H1 (cell line): ENCODE results near the gene UMOD. TPM values are rescaled to one million over a fixed set of nuclear protein-coding genes. Genes with fewer than 3 reads are reported as not detected.

Experiments used
- CTCF ChIA-PET: fragments of 300-600 bp; sonication (Branson Sonifier 250); formaldehyde crosslinking; loops from one replicate; lab custom pipeline; 2021; ENCODE audit not compliant: partially characterized antibody; lab: Charles Lee
- POLR2A ChIA-PET: fragments of 300-600 bp; sonication (Branson Sonifier 250); formaldehyde crosslinking; loops from one replicate; lab custom pipeline; 2021; ENCODE audit warnings: inconsistent platforms; ENCODE audit not compliant: partially characterized antibody; lab: Charles Lee
- DNase-seq, 2 experiments: peaks; one replicate each; pipeline versions ENCODE4 v3.0.0 to v3.0.0-alpha.2; 2010 to 2022; ENCODE audit warnings: low spot score in 2 of 2, low read depth in 1 of 2, mixed read lengths in 1 of 2
- FAIRE-seq: peaks from 2 replicates; lab custom pipeline; 2011; peaks lifted over from hg19 to GRCh38; lab: Jason Lieb, UNC
- H2AFZ ChIP-seq: 2 replicates; pipeline ENCODE4 v1.8.1; 2012; ENCODE audit warnings: low read length, inconsistent platforms
- H2AK5ac ChIP-seq: 2 replicates; pipeline ENCODE4 v1.6.1; 2013; ENCODE audit warnings: low read depth, low read length
- H2BK120ac ChIP-seq: replicated peaks from 2 replicates; pipeline ENCODE3; 2013; ENCODE audit warnings: low read depth, low read length, inconsistent platforms
- H2BK12ac ChIP-seq: 2 replicates; pipeline ENCODE4 v1.6.1; 2013; ENCODE audit warnings: low read depth, low read length
- H2BK15ac ChIP-seq: 2 replicates; pipeline ENCODE4 v1.6.1; 2013; ENCODE audit warnings: low read length
- H2BK20ac ChIP-seq: 2 replicates; pipeline ENCODE4 v1.6.1; 2013; ENCODE audit warnings: low read length
- H2BK5ac ChIP-seq: 2 replicates; pipeline ENCODE4 v1.6.1; 2013; ENCODE audit warnings: low read depth, low read length
- H3K14ac ChIP-seq: 2 replicates; pipeline ENCODE4 v1.6.1; 2013; ENCODE audit warnings: inconsistent platforms; ENCODE audit not compliant: insufficient read length
- H3K18ac ChIP-seq: 2 replicates; pipeline ENCODE4 v1.6.1; 2013; ENCODE audit warnings: low read length; ENCODE audit errors: extremely low read depth
- H3K23ac ChIP-seq: 2 replicates; pipeline ENCODE4 v1.6.1; 2013; ENCODE audit warnings: inconsistent platforms; ENCODE audit not compliant: insufficient read length
- H3K23me2 ChIP-seq: 2 replicates; pipeline ENCODE4 v1.6.1; 2013; ENCODE audit warnings: low read depth, low read length
- H3K27ac ChIP-seq: 2 replicates; pipeline ENCODE4 v1.6.1; 2011; ENCODE audit warnings: low read depth, low read length, inconsistent platforms
- H3K27me3 ChIP-seq, 4 experiments: replicated peaks in 1 of 4; 1 replicate in 1 of 4; 2 replicates in 3 of 4; pipeline versions ENCODE4 v1.6.1 to v1.8.1; 2011 to 2013; ENCODE audit warnings: low read length in 3 of 4, mild to moderate bottlenecking in 3 of 4, inconsistent platforms in 2 of 4, mixed read lengths in 2 of 4, moderate library complexity in 1 of 4; ENCODE audit not compliant: control insufficient read depth in 3 of 4, insufficient read depth in 3 of 4; ENCODE audit errors: extremely low read depth in 1 of 4
- H3K36me3 ChIP-seq, 4 experiments: 2 replicates each; pipeline versions ENCODE4 v1.6.1 to v1.8.1; 2011 to 2013; ENCODE audit warnings: mild to moderate bottlenecking in 4 of 4, low read length in 3 of 4, moderate library complexity in 2 of 4, control low read depth in 1 of 4, inconsistent platforms in 1 of 4; ENCODE audit not compliant: insufficient read depth in 4 of 4, control insufficient read depth in 2 of 4
- H3K4ac ChIP-seq: replicated peaks from 2 replicates; pipeline ENCODE3; 2013; ENCODE audit warnings: low read length, low read depth, mixed read lengths, inconsistent platforms; ENCODE audit not compliant: insufficient read length
- H3K4me1 ChIP-seq, 4 experiments: replicated peaks in 1 of 4; 1 replicate in 1 of 4; 2 replicates in 3 of 4; pipeline versions ENCODE4 v1.6.1 to v1.8.1; 2011 to 2013; ENCODE audit warnings: low read length in 3 of 4, inconsistent platforms in 2 of 4, mixed read lengths in 1 of 4; ENCODE audit not compliant: insufficient read depth in 4 of 4, control insufficient read depth in 3 of 4
- H3K4me2 ChIP-seq, 2 experiments: 2 replicates each; pipeline versions ENCODE4 v1.6.1 to v1.8.1; 2011 to 2013; ENCODE audit warnings: low read depth in 2 of 2, low read length in 2 of 2, control low read depth in 1 of 2, inconsistent platforms in 1 of 2, mild to moderate bottlenecking in 1 of 2; ENCODE audit not compliant: insufficient read depth in 1 of 2
- H3K4me3 ChIP-seq, 4 experiments: fragments of 200-600, 300-600 bp in 1 of 4; sonication (generic), shearing (Covaris generic), sonication (Bioruptor Twin) in 1 of 4; 2 replicates each; pipeline versions ENCODE4 v1.5.1 to v1.8.1; 2011 to 2016; ENCODE audit warnings: low read length in 4 of 4, low read depth in 3 of 4, control low read depth in 2 of 4, inconsistent platforms in 2 of 4, mild to moderate bottlenecking in 2 of 4, mixed read lengths in 1 of 4, moderate library complexity in 1 of 4; ENCODE audit not compliant: insufficient read depth in 2 of 4; ENCODE audit errors: extremely low read depth in 1 of 4
- H3K56ac ChIP-seq: replicated peaks from 2 replicates; pipeline ENCODE3; 2013; ENCODE audit warnings: low read depth, mild to moderate bottlenecking, mixed read lengths, low read length, inconsistent platforms; ENCODE audit not compliant: insufficient read length
- H3K79me1 ChIP-seq: 2 replicates; pipeline ENCODE4 v1.6.1; 2013; ENCODE audit warnings: low read depth, low read length, control low read depth
- H3K79me2 ChIP-seq, 2 experiments: 2 replicates each; pipeline versions ENCODE4 v1.6.1 to v1.8.1; 2012 to 2013; ENCODE audit warnings: low read length in 2 of 2, mild to moderate bottlenecking in 2 of 2, inconsistent platforms in 1 of 2; ENCODE audit not compliant: insufficient read depth in 2 of 2, control insufficient read depth in 1 of 2
- H3K9ac ChIP-seq, 4 experiments: replicated peaks in 1 of 4; 1 replicate in 1 of 4; 2 replicates in 3 of 4; pipeline versions ENCODE4 v1.6.1 to v1.8.1; 2011 to 2013; ENCODE audit warnings: low read depth in 3 of 4, low read length in 3 of 4, control low read depth in 2 of 4, mild to moderate bottlenecking in 2 of 4, moderate library complexity in 2 of 4, inconsistent platforms in 1 of 4; ENCODE audit errors: extremely low read depth in 1 of 4
- H3K9me3 ChIP-seq, 2 experiments: 2 replicates each; pipeline versions ENCODE4 v1.6.1 to v1.8.1; 2012 to 2013; ENCODE audit warnings: mild to moderate bottlenecking in 2 of 2, moderate library complexity in 2 of 2, control low read depth in 1 of 2, inconsistent platforms in 1 of 2, low read depth in 1 of 2, low read length in 1 of 2, mixed read lengths in 1 of 2; ENCODE audit not compliant: insufficient read depth in 2 of 2
- H4K20me1 ChIP-seq, 2 experiments: replicated peaks in 1 of 2; 2 replicates each; pipeline versions ENCODE3 to v1.8.1; 2011 to 2013; ENCODE audit warnings: inconsistent platforms in 2 of 2, low read length in 2 of 2, mild to moderate bottlenecking in 1 of 2; ENCODE audit not compliant: insufficient read depth in 2 of 2, control insufficient read depth in 1 of 2
- H4K5ac ChIP-seq: 2 replicates; pipeline ENCODE4 v1.6.1; 2013; ENCODE audit warnings: low read length, low read depth, mixed read lengths, inconsistent platforms; ENCODE audit not compliant: insufficient read length
- H4K8ac ChIP-seq: 2 replicates; pipeline ENCODE4 v1.8.0; 2013; ENCODE audit warnings: mild to moderate bottlenecking, moderate library complexity, low read length, inconsistent platforms; ENCODE audit not compliant: insufficient read depth; ENCODE audit errors: extremely low read depth
- H4K91ac ChIP-seq: replicated peaks from 2 replicates; pipeline ENCODE3; 2013; ENCODE audit warnings: low read length, mixed read lengths, inconsistent platforms; ENCODE audit not compliant: insufficient read length
- CREB1 ChIP-seq: IDR thresholded peaks from 2 replicates; pipeline ENCODE4 v1.6.1; 2012; ENCODE audit warnings: inconsistent platforms
- CTBP2 ChIP-seq: IDR thresholded peaks from 2 replicates; pipeline ENCODE4 v1.7.0; 2011; ENCODE audit warnings: borderline replicate concordance, mild to moderate bottlenecking, moderate library complexity, mixed read lengths, low read length; ENCODE audit not compliant: insufficient read depth, insufficient read length
- EGR1 ChIP-seq: IDR thresholded peaks from 2 replicates; pipeline ENCODE4 v1.6.1; 2011; ENCODE audit warnings: low read depth, low read length, borderline replicate concordance
- GABPA ChIP-seq: IDR thresholded peaks from 2 replicates; pipeline ENCODE4 v1.6.1; 2011; ENCODE audit warnings: mild to moderate bottlenecking, low read length, moderate library complexity, borderline replicate concordance; ENCODE audit not compliant: insufficient read depth
- HDAC6 ChIP-seq: IDR thresholded peaks from one replicate; pipeline ENCODE4 v1.7.1; 2012; ENCODE audit warnings: low read depth, mild to moderate bottlenecking, inconsistent platforms, low read length, moderate library complexity
- NANOG ChIP-seq: IDR thresholded peaks from 2 replicates; pipeline ENCODE4 v1.6.1; 2011; ENCODE audit warnings: low read length, low read depth, mild to moderate bottlenecking, inconsistent platforms; ENCODE audit not compliant: insufficient read depth, poor library complexity, severe bottlenecking
- RXRA ChIP-seq: IDR thresholded peaks from 2 replicates; pipeline ENCODE4 v1.6.1; 2011; ENCODE audit warnings: low read depth, mild to moderate bottlenecking, low read length, moderate library complexity; ENCODE audit not compliant: insufficient read depth
- SIN3A ChIP-seq, 2 experiments: IDR thresholded peaks in 1 of 2; conservative IDR thresholded peaks in 1 of 2; 2 replicates each; pipeline ENCODE4 v1.6.1; 2011 to 2012; ENCODE audit warnings: low read length in 2 of 2, improper control_type of control experiment in 1 of 2, low read depth in 1 of 2, mild to moderate bottlenecking in 1 of 2
- SP4 ChIP-seq: IDR thresholded peaks from 2 replicates; pipeline ENCODE4 v1.6.1; 2012; ENCODE audit warnings: low read length, inconsistent platforms
- TCF12 ChIP-seq: IDR thresholded peaks from 2 replicates; pipeline ENCODE4 v1.6.1; 2011; ENCODE audit warnings: low read depth, mild to moderate bottlenecking, low read length
- TEAD4 ChIP-seq: IDR thresholded peaks from 2 replicates; pipeline ENCODE4 v1.6.1; 2012; ENCODE audit warnings: low read depth, low read length, inconsistent platforms, mixed read lengths
- YY1 ChIP-seq: IDR thresholded peaks from 2 replicates; pipeline ENCODE4 v1.6.1; 2011; ENCODE audit warnings: low read depth, mild to moderate bottlenecking, low read length
- WGBS, 2 experiments: shearing (Covaris generic) in 1 of 2; methylation state at CpG; one replicate each; pipeline versions ENCODE4 v1.1.6 to v1.1.7; 2013 to 2015; ENCODE audit warnings: low lambda C conversion rate in 2 of 2, mixed read lengths in 2 of 2, inconsistent platforms in 1 of 2, low coverage in 1 of 2, missing lambda C conversion rate in 1 of 2; ENCODE audit not compliant: insufficient replicate concordance in 2 of 2, insufficient coverage in 1 of 2, insufficient read length in 1 of 2; ENCODE audit errors: extremely low coverage in 1 of 2, missing lambda C conversion rate in 1 of 2; 5-methylcytosine and 5-hydroxymethylcytosine counted together
- polyA plus RNA-seq, 7 experiments: library from polyadenylated mRNA; depleted of rRNA in 3 of 7; stranded (reverse) in 5 of 7; unstranded in 2 of 7; fragments of >200 nt in 5 of 7; fragments of 200-250 nt in 2 of 7; gene quantifications; 1 replicate in 5 of 7; 2 replicates in 1 of 7; 4 replicates in 1 of 7; pipeline versions ENCODE4 v1.2.1 to v1.2.3, GENCODE V29; 2011 to 2013; ENCODE audit warnings: missing spikeins in 2 of 7, mixed read lengths in 2 of 7
- total RNA-seq: library from RNA; stranded (reverse); fragmentation: NEBNext Ultra II Directional; extraction: Animal tissue kit (Norgen Biotek cat#: 25700); gene quantifications from 2 replicates; pipeline ENCODE4 v1.2.1, GENCODE V29; 2021
- TF ChIP-seq, protein P1 (sequence below): IDR thresholded peaks from 2 replicates; pipeline ENCODE4 v1.6.1; 2012; ENCODE audit warnings: low read length, inconsistent platforms

The UMOD gene
- total and polyA plus RNA-seq, 2 of the 8 experiments (the other 6 are each of a cell fraction or from before 2014, with no cell fraction given) = not detected

DNA sequence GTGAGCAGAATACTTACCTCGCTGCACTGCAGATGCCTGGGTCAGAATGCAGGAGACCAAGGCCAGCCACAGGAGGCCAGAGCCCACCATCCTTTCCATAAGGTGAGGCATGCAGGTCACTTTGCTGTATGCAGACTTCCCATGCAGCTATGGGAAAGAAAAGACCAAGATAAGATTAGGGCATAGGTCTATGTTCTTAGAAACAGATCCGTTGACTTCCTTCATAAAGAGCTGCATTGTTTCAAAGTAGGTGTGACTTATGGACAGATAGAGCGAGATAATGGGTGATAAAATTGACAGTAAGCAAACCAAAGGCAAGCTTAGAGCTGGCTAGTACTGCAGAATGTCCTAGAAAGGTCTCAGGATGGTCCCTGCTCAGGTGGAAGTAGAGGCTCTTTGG is 26.2 kb downstream of the UMOD start:
- no peak overlapping the region for H2AFZ ChIP-seq
- CTCF ChIA-PET = interaction anchor here (1.0 to 1.3 kb wide), 4 partner anchors 10 to 26 kb away, joined by 3 to 6 read pairs (median 4); no protein-coding TSS in a partner anchor
- no peaks in the 10 kb centered on the region; the same call in 1 of the 2 replicates for H3K23me2 ChIP-seq
- H3K56ac ChIP-seq = no peak overlapping the region
- H2BK120ac ChIP-seq = no peak overlapping the region
- H3K79me2 ChIP-seq = no peaks in the 10 kb centered on the region
- H3K36me3 ChIP-seq = no peaks in the 10 kb centered on the region
- H4K91ac ChIP-seq = no peak overlapping the region
- H2BK5ac ChIP-seq = no peak overlapping the region
- no peak overlapping the region for H3K4me2 ChIP-seq
- no peak overlapping the region for H2BK15ac ChIP-seq
- POLR2A ChIA-PET = interaction anchor here (0.7 kb wide), 1 partner anchor 380 kb away, joined by 3 read pairs; no protein-coding TSS in a partner anchor
- no peak overlapping the region for H2BK12ac ChIP-seq
- H3K9ac ChIP-seq = no peak overlapping the region
- H3K18ac ChIP-seq = no peak overlapping the region
- no peak overlapping the region for H3K4ac ChIP-seq
- H2AK5ac ChIP-seq = no peak overlapping the region
- no peaks in the 10 kb centered on the region for H3K27me3 ChIP-seq
- H3K27ac ChIP-seq = no peak overlapping the region
- H3K4me1 ChIP-seq = no peaks in the 10 kb centered on the region
- H3K79me1 ChIP-seq = no peaks in the 10 kb centered on the region
- H3K23ac ChIP-seq = no peak overlapping the region
- H4K20me1 ChIP-seq = no peaks in the 10 kb centered on the region
- FAIRE-seq (no peak), DNase-seq (no peak)
- WGBS, 2 experiments = 79% methylated on average over 3 of the region's 3 CpGs; no CpG with 5 or more reads in 1 of the 2 experiments
- H4K5ac ChIP-seq = no peak overlapping the region
- H3K14ac ChIP-seq = no peak overlapping the region
- H3K9me3 ChIP-seq = no peaks in the 10 kb centered on the region
- H4K8ac ChIP-seq = no peak overlapping the region
- H3K4me3 ChIP-seq = no peak overlapping the region
- H2BK20ac ChIP-seq = no peak overlapping the region
- TF ChIP-seq CREB1 (no peak), SIN3A (conservative IDR thresholded peaks at IDR 0.05 in 1 of 2, IDR thresholded peaks at IDR 0.05 in 1 of 2; ENCODE audit: low read depth in 1 of 2, low read length in 2 of 2) (no peak), GABPA (no peak), TEAD4 (no peak), EGR1 (no peak), TCF12 (no peak), RXRA (no peak), HDAC6 (no peak), SP4 (no peak), CTBP2 (no peak), YY1 (no peak), NANOG (no peak)
- TF ChIP-seq, protein P1, sequence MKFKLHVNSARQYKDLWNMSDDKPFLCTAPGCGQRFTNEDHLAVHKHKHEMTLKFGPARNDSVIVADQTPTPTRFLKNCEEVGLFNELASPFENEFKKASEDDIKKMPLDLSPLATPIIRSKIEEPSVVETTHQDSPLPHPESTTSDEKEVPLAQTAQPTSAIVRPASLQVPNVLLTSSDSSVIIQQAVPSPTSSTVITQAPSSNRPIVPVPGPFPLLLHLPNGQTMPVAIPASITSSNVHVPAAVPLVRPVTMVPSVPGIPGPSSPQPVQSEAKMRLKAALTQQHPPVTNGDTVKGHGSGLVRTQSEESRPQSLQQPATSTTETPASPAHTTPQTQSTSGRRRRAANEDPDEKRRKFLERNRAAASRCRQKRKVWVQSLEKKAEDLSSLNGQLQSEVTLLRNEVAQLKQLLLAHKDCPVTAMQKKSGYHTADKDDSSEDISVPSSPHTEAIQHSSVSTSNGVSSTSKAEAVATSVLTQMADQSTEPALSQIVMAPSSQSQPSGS = no peak
